GM18508 (cell line): Measurements from ENCODE around the gene B3GALT5.
"Not testable (repeated sequence)": the region's sequence is repeated elsewhere in the genome, so short reads cannot be mapped to it uniquely, and the experiment has no call there.

Experiments
- ATAC-seq: cut with Tn5 transposase; IDR thresholded peaks from one replicate; pipeline ENCODE4 v1.9.1; 2021; ENCODE audit warnings: moderate number of reproducible peaks; ENCODE audit not compliant: insufficient read depth, unreplicated experiment

B3GALT5 gene

GRCh38 chr21:39686646-39687468, 74.1 kb downstream of the B3GALT5 start:
- no peak for ATAC-seq

- ATAC-seq = no peak
Observed at GRCh38 chr21:39688010-39688409, 75.3 kb downstream of the B3GALT5 start.

GRCh38 chr21:39689860-39690259, 77.1 kb downstream of the B3GALT5 start:
- not testable (repeated sequence) for ATAC-seq

- ATAC-seq = no peak
Observed at GRCh38 chr21:39690454-39690853, 77.7 kb downstream of the B3GALT5 start.

- ATAC-seq = no peak
Observed at GRCh38 chr21:39694750-39695149, 82.0 kb downstream of the B3GALT5 start.

- ATAC-seq = no peak
Observed at GRCh38 chr21:39696196-39696595, 83.5 kb downstream of the B3GALT5 start.

GRCh38 chr21:39696618-39697017, 83.9 kb downstream of the B3GALT5 start:
- ATAC-seq = no peak

- no peak for ATAC-seq
Observed at GRCh38 chr21:39700318-39700717, 87.6 kb downstream of the B3GALT5 start.

GRCh38 chr21:39703578-39703977, 90.8 kb downstream of the B3GALT5 start:
- ATAC-seq = no peak

- ATAC-seq = no peak
Observed at GRCh38 chr21:39705849-39706248, 93.1 kb downstream of the B3GALT5 start.

- ATAC-seq = no peak
Observed at GRCh38 chr21:39707316-39707715, 94.6 kb downstream of the B3GALT5 start.

- ATAC-seq = no peak
Observed at GRCh38 chr21:39710866-39711265, 98.1 kb downstream of the B3GALT5 start.

GRCh38 chr21:39712273-39712672, 99.5 kb downstream of the B3GALT5 start:
- ATAC-seq = no peak

- ATAC-seq = no peak
Observed at GRCh38 chr21:39712976-39713375, 100.2 kb downstream of the B3GALT5 start.

- ATAC-seq = no peak
Observed at GRCh38 chr21:39713905-39714304, 101.2 kb downstream of the B3GALT5 start.

GRCh38 chr21:39714331-39714730, 101.6 kb downstream of the B3GALT5 start:
- ATAC-seq = no peak

GRCh38 chr21:39715804-39716397, 103.2 kb downstream of the B3GALT5 start:
- no peak for ATAC-seq

- no peak for ATAC-seq
Observed at GRCh38 chr21:39720126-39720778, 107.5 kb downstream of the B3GALT5 start.

- no peak for ATAC-seq
Observed at GRCh38 chr21:39721885-39722284, 109.1 kb downstream of the B3GALT5 start.
